NCI-H226 (cell line): ENCODE results near the gene CDH23.
"Not testable (repeated sequence)": the region's sequence is repeated elsewhere in the genome, so short reads cannot be mapped to it uniquely, and the experiment has no call there.

Experiments used
- DNase-seq: peaks from one replicate; pipeline ENCODE4 v3.0.0-alpha.2; 2015

Gene CDH23

DNA sequence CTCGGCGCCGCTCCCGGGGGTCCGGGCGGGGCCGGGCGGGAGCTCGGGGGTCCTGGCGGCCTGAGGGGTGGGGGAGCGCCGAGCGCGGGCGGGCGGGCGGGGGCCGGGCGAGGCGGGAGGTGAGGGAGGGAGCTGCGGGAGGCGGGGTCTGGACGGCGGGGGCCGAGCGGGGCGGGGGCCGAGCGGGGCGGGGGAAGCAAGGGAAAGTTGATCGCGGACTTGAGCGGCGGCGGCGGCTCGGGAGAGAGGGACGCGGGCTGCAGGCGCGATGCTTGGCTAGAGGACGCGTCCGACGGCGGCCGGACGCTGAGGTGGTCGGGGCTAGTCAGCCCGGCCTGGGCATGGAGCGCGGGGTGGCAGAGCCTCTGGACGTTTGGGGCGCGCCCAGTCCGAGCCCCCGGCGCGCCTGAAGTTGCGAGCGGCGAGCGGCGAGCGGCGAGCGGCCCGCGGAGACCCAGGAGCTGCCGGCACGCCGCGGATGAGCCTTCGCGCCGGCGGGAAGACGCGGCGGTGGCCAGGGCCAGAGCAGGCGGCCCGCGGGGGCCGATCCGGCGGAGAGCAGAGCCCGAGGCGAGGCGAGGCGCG, at the start of gene CDH23:
CDH23 (plus strand) TSS at position 210 of the 585 bp plus-strand sequence. CDS start 42,912 bp downstream, outside the sequence.
- no peak for DNase-seq

DNA sequence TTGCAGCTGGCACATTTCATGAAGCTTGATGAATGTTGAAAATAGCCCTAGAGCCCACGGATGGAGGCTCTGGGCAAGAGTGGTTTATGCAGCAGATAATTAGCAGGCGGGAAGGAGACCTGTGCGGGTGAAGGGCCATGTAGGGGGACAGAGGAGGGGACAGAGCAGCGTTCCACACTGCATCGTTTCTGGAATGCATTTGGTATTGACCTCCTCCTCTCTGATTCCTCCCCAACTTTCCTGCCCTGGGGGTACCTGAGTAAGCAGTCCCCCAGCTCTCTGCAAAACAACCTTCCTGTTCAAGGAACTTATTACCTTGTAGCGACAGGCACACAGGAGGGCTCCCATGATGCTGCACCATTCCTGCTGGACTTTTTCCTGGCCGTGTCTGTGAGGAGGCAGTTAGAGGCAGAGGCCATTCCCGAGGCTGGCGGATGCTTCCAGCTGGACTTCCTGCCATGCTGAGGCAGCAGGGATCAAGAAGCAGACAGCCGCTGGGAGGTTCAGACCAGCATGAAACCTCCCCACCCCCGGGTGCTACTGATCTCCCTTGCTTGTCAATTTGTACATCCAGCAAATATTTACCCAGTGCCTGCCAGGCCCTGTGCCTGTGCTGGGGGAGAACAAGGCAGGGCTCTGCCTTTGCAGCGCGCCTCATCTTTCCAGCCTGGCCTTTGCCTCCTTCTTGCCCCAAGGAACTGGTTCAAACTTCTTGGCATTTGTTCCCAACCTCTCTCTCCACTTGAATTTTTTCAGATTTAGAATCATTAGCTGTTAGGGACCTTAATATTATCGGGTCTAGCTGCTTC, 48.9 kb upstream of the CDH23 start:
- DNase-seq: no peak

DNA sequence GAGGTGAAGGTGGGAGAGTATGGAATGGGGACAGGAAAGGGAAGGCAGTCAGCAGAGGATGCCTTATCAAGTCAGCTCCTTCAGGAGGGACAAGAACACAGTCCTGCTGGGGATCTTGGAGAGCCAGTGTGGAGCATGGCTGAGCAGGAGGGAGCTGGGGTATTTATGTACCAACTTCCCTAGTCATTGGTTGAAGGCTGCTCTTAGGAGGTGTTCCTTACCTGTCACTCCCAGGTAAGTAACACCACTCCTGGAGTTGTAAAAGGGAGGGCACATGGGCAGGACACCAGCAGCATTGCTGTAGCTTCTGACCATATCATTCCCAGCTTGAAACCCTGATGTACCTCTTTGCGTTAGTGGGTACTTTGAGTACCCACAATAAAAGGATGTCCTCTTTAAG, 47.9 kb upstream of the CDH23 start:
- no peak for DNase-seq

DNA sequence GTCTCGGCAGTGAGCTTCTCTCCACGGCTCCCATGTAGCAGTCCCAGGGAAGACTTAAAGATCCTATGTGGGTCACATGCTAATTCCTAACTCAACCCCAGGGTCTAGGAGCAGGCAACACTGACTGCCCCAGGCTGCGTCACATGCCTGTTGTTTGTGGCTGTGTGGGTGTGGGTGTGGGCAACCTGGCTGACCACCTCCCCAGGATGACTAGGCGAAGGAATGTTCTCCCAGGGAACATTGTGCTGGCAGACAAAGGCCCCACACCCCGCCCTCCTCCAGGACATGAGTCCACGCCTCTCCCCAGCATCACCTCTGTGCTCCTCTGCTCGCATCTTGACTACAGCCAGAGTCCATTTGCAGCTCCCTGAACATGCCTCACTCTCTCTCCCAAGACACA, 47.3 kb upstream of the CDH23 start:
- peak; percentile 18 for DNase-seq

DNA sequence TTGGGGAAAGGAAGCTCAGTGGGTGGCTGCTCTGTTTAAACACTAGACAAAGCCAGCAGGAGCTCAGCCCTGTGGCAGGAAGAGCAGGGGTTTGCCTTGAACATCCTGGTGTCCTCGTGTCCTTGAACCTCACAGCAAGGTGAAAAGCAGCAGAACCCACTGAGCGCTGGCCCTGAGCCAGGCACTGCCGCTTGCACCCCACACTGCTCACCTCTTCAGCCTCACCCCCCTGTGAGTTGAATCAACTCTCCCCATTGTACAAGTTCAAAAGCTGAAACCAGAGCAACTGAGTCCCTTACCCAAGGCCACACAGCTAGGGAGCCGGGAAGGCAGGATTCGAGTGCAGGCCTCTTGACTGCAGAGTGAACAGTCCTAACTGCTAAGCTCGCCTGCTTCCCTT, 45.6 kb upstream of the CDH23 start:
- no peak for DNase-seq

DNA sequence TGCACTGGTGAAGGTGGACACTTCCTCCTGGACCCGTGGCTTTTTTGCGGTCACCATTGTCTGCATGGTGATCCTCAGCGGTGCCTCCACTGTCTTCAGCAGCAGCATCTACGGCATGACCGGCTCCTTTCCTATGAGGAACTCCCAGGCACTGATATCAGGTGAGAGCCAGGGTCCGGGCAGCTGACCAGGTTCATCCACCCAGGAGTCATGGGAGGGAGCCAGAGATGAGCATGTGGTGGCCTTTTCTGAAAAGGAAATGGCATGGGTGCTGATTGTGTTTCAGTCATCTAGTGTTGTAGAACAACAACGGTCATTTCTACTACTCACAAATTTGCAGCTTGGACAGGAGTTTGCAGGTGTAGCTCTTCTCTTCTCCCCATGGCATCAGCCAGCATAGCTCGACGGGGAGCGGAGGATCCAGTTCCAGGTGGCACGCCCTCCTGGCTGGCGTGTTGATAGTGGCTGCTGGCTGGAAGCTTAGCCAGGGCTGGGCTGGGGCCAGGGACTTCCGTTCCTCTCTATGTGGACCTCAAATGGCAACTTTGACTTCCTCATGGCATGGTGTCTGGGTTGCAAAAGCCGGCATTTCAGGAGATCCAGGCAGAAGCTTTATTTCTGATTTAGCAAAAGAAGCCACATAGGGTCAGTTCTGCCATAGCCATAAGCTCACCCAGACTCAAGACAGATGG, 44.9 kb upstream of the CDH23 start:
- DNase-seq: no peak

DNA sequence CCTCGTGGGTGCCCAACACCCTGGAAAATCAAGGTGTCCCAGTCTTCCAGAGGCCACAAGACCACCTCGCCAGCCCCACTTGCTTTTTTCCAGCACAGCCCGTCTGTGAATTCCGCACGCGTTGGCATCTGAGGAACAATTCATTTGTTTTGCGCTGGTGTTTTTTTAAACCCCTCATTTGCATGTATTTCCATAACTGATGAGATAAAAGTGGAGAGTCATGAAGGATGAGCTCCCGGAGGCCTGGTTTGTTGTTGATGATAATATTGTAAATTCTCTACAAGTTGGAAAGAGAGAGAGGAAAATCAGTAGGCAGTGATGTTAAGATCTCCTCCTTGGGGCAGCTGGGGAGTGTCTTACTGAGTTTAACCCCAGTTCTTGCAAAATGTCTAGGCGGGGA, 43.1 kb upstream of the CDH23 start:
- no peak for DNase-seq

DNA sequence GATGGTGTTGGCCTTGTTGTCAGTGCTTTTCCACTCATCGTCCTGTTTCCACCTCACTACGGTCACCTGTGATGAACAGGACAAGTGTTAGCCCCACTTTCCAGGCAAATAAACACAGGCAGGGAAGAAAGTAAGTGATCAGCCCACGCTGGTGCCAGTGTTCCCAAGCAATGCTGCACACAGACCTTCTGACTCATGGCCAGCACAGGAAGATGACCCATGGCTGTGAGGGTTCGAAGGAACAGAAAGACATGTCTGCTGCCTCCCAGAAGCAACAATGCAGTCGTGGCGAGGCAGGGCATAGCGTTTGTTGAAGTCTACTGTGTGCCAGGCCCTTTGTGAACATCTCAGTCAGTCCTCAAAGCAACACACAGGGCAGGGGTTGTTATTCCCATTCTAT, 41.9 kb upstream of the CDH23 start:
- no peak for DNase-seq

DNA sequence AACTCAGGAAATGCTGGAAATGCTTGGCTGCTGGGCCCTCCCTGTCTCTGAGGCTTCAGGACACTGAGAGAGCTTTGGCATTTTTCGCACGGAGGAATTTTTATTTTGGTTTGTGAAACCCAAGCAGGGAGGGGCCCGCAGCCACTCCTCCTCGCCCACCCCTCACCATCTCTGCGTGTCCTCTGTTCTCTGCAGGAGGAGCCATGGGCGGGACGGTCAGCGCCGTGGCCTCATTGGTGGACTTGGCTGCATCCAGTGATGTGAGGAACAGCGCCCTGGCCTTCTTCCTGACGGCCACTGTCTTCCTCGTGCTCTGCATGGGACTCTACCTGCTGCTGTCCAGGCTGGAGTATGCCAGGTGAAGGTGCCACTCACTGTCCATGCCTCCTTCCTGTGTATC, 40.8 kb upstream of the CDH23 start:
- no peak for DNase-seq

DNA sequence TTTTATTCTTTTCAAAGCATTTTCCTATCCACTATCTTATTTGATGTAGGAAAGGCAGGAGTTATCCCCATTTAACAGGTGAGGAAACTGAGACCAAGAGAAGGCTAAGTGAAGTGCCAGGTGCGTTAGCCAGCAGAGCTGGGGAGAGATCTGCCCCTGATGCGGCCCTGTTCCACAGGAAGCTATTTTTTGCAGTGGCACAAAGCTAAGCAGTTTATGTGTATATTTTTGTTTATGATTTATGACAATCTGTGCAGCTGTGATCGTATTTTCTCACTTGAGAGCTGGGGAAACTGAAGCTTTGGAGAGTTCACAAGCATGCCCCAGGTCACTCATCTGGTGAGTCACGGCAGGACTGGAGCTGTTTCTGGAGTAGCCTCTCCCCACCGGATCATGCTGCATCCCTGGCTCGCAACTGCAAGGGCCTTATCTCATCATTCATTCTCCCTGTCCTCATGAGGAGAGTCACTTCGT, 38.9 kb upstream of the CDH23 start:
- DNase-seq: no peak

DNA sequence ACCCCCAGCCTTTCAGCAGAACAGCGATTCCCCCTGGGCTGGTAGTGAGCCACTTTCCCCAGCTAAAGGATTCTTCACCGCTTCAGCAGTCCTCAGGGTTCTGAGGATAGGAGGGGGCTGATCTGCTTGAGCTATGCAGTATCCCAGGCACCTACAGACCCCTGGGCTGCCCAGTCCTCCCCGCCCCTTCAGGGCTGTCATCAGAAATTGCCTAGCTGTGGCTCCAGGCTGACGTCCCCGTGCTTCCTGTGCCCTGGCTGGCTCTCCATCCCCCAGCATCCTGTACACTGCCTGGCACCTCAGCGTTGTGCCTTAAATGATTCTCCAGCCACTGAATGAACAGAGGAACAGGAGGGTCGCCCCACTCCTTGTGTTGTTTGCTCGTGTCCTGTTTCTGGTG, 38.4 kb upstream of the CDH23 start:
- no peak for DNase-seq

DNA sequence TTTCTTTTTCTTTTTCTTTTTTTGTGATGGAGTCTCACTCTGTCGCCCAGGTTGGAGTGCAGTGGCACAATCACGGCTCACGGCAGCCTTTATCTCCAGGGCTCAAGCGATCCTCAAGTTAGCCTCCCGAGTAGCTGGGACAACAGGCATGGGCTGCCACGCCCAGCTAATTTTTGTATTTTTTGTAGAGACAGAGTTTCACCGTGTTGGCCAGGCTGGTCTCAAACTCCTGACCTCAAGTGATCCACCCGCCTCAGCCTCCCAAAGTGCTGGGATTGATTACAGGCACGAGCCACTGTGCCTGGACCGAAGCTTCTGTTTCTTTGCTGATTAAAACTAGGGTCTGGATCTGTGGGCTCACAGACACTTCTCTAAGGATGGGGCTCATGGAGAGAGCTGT, 37.8 kb upstream of the CDH23 start:
- not testable (repeated sequence) for DNase-seq

DNA sequence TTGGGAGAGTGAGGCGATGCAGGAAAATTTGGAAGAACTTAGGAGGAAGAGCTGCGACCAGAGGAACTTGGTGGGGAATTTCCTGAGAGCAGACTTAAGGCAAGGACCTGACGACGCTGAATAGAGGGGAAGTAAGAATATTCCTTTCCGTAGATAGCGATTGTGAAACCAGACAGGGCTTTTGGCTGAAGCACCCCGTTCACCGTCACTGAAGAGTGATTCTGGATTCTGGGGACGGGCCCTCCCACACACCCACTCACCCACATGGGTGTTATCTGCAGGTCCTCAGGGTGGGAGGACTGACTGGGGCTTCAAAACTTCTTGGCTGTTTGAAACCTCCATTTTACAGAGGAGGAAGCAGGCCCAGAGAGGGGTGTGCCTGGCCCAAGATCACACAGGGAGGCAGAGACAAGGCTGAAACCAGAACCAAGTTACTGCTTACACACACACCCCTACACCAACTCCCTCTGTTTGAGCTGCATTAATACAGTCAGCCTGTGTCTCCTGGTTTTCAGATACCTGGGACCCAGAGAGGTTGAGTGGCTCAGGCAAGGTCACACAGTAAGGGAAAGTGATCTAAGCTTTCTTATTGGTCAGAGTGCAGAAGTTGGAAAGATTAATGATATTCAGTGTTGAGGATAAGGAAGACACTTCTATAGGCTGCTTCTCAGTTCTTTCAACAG, 37.2 kb upstream of the CDH23 start:
- DNase-seq: no peak

DNA sequence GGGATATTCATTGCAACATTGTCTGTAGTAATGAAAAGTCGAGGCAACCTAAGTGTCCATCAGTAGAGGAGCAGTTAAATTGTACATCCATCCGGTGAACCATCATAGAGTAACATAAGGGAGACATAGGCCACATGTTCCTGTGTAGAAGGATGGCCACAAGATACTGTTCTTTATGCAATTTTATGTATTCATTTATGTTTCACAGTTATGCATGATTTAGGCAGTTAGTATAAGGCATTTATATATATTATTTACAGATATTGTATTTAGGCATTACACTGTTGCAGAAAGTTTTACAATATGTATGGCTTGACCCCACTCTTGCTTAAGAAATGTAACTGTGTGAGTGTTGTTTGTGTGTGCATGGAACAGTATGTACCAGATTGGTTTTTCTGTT, 36.0 kb upstream of the CDH23 start:
- no peak for DNase-seq

DNA sequence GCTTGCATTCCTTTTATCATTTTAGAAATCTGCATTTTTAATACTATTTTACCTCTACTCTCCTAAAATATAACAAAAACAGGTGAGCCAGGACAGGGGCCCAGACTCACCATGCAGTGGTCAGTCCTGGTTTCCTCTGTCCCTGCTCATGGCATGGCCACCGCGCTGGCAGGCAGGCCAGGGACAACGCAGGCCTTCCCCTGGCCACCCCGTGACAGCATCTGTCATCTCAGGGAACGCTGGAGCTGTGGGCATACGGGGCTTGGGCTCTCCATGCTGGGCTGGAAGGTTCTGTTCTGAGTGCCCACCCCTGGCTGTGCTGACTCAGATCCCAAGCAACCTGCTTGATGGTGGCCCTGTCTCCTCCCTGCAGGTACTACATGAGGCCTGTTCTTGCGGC, 35.1 kb upstream of the CDH23 start:
- no peak for DNase-seq

DNA sequence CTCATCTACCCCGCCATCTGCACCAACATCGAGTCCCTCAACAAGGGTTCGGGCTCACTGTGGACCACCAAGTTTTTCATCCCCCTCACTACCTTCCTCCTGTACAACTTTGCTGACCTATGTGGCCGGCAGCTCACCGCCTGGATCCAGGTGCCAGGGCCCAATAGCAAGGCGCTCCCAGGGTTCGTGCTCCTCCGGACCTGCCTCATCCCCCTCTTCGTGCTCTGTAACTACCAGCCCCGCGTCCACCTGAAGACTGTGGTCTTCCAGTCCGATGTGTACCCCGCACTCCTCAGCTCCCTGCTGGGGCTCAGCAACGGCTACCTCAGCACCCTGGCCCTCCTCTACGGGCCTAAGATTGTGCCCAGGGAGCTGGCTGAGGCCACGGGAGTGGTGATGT, 34.6 kb upstream of the CDH23 start:
- DNase-seq: no peak

DNA sequence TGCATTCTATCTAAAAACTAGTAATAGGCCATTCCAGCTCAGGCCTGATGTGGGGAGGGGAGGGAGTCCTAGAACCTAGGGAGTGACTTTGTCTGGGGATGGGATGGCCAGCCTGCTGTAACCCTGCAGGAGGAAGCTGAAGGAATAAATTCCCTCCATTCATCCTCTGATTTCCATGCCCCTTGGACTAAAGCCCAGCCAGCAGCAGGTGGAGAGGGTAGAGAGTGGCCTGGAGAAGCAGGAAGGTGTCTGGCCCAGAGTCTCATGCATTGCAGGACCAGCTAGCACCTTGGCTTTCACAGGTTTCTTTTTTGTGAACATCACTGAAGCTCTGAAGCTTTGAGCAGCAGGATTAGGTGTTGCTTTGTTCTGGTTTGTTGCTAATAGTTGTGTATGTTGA, 32.8 kb upstream of the CDH23 start:
- DNase-seq: no peak

DNA sequence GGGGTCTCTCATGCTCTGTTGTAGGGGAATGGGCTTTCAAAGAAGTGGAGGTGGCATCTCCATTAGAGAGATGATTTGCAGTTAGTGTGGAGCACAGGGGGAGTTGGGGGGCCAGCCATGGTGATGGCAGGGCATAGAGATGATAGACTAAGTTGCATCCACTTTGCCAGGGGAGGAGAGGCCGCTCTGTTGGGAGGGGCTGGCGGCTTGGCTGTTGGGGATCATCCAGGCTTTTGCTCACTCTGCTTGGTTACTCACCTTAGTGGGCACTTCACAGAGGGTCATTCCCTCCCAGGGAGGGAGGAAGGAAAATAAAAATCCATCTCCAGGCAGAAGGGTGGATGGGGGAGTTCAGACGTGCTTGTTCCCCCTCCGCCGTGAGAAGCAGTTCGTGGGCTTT, 31.4 kb upstream of the CDH23 start:
- DNase-seq: no peak

DNA sequence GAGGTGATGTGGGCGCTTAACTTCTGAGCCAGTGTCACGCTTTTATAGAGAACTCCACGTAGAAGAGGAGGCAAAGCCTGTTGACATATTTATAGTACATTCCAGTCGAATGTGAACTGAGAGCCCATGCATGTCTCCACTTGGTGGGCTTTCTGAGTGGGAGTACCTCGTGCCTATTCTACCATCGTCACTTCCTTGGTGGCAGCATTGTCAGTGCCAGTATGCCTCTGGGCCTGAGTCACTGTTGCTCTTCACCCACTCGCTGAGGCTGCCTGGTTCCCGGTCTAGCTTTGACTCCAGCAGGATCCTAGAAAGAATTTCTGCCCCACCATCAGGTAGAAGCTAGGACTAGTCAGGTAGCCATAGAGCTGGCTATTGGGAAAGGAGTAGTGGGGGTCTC, 30.0 kb upstream of the CDH23 start:
- no peak for DNase-seq

DNA sequence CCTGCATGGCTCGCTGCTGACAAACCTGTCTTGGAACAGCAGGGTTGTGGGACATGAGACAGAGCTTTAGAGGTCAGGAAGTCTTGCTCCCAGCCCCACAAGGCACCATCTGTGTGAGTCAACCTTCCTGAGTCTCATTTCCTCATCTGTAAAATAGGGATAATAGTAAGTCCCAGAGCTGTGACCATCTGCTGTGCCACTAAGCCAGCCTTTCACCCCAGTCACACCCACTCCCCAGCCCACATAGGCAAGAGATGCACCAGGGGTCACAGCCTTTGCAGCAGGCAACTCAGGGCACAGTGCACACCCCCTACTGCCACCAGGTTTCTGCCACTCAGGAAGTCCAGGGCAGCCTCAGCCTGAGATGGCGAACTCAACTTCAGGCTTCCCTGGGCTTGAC, 29.4 kb upstream of the CDH23 start:
- DNase-seq: no peak

DNA sequence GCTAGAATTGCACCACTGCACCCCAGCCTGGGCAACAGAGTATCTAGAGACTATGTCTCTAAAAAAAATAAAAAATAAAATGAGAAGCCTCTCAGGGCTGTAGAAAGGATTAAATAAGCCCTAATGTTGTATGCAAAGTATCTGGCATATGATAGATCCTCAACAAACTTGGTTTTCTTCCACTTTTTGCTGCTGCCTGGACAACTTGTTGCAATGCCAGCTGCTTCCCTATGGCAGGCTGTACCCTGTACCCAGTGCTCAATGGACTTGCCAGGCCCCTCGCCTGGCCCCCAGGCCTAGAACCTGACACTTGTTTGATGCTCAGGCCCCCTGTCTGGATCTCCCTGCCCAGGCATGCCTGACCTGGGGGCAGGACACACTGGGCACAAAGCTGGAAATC, 28.5 kb upstream of the CDH23 start:
- no peak for DNase-seq

DNA sequence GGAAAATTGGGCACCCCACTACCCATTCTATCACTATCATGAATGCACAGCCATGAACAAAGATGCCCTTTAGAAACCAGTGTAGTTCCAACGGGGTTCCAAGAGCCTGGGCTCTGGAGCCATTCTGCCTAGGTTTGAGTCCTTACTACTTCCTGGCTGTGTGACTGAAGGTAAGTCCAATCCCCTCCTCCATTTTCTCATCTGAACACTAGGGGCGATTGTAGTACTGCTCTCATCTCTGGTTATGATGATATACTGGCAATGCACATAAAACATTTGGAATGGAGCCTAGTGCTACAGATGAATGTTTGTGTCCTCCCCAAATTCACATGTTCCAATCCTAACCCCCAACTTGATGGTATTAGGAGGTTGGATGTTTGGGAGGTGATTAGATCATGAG, 28.1 kb upstream of the CDH23 start:
- no peak for DNase-seq

DNA sequence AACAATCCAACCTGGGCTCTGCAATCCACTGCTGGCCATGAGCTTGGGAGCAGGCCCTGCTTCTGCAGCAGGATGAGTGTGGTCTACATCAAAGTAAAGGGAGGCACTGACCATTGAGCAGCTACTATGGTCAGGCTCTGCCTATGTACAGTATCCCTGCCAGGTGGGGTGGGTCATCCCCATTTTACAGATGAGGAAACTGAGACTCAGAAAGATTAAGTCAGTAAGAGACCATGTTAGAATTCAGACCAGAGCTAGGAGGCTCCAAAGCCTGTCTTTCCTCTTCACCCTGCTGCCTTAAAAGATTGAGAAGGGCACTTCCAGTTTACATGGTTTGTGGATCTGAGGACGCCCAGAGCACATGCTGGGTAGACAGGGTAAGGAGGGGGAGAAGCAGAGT, 27.1 kb upstream of the CDH23 start:
- no peak for DNase-seq

DNA sequence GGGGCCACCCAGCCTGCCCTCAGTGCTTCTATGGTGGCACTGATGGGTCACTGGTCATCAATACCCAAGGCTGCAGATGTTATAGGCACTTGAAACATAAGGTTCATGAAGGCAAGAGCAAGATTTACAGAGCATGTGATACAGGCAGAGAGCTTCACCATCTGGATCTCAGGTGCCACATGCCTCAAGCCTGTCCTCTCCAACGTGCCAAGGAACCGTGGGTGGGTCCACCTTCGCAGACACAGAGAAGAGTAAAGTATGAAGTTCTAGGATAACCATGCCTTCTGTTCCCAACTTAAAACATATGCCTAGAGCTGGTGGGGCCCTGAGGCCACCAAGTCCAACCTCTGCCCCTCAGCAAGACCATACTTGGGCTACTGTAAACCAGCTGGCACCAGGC, 26.7 kb upstream of the CDH23 start:
- DNase-seq: no peak
